ENCODE data around the gene CHRM4.

Gene CHRM4

DNA sequence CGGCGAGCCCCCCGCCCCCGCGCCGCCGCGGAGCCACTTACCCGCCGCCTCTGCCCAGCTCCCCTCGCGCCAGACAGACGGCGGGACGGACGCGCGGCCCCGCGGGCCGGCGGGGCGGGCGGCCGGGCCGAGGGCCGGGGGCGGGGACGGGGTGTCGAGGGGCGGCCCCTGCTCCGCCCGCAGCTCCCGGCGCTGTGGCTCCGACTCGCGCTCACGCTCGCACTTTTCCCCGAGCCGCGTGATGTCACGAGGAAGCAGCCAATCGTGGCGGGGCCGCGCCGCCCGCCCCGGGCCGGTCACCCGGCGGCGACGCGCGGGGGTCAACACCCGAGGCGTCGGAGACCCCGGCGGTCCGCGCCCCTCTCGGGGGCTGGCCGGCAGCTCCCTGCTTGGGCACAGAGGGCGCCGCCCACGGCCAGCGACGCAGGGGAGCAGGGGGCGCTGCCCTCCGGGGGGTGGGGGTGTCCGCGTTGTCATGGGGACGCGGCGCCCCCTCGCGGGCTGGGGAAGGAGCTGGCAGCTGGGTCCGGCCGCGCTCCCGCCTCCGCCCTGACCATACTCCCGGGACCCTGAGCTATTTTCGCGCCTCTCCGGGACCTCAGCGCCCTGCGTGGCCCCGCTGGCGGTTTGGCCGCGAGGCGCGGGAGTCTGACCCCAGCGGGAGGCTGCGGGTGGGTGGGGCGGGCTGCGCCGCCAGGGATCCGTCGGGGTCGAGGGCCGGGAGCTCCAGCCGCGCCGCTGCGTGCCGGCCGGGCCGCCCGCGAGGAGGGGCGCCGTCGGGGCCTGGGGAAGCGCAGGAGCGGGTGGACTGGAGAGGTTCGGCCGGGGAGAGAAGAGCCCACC, at the start of gene CHRM4:
CHRM4 (minus strand) TSS at position 199 of the 843 bp plus-strand sequence. CDS start 5,219 bp downstream, outside the sequence.
- no peak for DNase-seq

- DNase-seq = no peak
These were observed 46.6 kb upstream of the CHRM4 start for GRCh38 chr11:46438211-46438610.

- DNase-seq = no peak
These were observed 45.6 kb upstream of the CHRM4 start for GRCh38 chr11:46437122-46437689.

GRCh38 chr11:46436113-46436512, 44.5 kb upstream of the CHRM4 start:
- DNase-seq = no peak

DNA sequence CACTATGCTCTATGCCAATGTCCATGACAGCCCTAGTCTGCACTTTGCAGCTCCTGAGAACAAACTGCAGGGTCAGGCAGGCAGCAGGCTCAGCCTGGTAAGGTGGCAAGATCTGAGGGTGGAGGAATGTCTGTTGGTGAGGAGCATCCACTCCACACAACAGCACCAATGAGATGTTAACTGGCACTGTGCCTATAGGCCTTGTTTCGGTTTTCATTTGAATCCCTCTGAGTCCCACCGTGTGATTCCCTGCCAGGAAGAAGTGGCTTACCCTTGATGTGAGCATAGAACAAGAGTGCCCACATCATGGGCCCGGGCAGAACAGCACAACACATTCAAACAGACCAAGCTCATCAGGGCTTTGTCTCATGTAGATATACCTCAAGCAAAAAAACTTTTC, 44.1 kb upstream of the CHRM4 start:
- DNase-seq = no peak

DNA sequence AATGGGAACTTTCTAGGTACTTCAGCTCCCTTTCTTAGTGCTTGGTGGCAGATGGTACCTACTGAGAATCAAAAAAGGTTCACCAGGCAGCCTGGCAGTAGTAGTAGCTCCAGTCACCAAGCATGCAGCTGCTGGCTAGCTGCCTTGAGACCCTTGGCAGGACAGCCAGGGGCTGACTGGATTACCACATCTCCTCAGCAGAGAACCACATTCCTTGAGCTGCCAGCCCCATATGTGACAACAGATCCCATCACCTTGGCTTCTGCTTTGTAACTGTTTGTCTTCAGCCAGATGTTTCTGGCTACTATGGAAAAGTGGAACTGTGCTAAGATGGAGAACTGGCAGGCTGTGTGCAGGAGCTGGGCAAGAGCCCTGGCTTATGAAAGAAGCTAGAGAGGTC, 39.6 kb upstream of the CHRM4 start:
- DNase-seq = no peak

GRCh38 chr11:46429717-46430116, 38.1 kb upstream of the CHRM4 start:
- DNase-seq = no peak

- DNase-seq = no peak
These were observed 35.8 kb upstream of the CHRM4 start for GRCh38 chr11:46427364-46427763.

GRCh38 chr11:46426233-46426991, 34.8 kb upstream of the CHRM4 start:
- no peak for DNase-seq

DNA sequence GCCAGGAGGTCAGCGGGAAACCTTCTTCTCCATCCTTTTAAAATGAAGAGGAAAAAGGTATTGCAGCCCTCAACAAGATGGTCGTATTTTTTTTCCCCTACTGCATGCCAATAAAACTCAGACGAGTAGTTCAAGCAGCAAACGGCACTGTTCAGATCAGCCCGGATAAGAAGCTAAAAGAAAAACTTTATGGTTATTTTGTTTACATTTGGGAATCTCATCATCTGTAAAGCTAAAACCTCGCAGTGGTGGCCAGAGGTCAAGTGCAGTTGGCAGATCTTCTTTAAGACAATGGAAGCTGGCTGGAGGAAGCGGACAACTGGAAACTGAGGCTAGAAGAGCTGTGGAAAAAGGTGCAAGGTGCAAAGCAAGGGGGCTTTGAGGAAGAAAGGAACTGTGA, 31.0 kb upstream of the CHRM4 start:
- DNase-seq = no peak

DNA sequence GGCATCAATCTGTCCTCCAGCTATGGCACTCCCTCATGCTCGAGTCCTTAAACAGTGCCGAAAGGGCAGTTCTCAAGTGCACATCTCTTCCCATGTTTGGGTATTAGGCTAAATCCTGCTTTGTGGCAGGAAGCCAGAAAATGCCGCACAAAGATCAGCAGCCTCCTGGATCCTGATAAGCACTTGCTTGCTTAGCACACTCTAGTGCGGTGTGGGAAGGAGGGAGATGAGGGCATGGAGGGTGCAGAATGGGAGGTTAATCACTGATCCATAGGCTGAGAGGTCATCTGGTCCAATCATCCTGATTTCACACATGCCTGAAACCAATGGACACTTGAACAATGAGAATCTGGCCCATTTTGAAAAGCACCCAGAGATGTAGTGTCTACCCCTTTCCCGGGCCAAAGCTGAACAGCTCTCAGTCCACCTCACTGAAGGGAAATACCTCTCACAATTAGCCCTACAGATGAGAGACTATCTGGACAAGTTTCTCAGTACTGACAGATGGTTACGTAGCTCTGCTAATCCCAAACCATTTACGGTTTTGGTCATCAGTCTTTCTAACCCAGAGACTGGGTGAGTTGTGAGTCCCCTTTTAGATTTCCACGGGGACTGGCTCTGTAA, 29.8 kb upstream of the CHRM4 start:
- DNase-seq = no peak

GRCh38 chr11:46420513-46420912, 28.9 kb upstream of the CHRM4 start:
- no peak for DNase-seq

GRCh38 chr11:46418751-46419150, 27.2 kb upstream of the CHRM4 start:
- no peak for DNase-seq

GRCh38 chr11:46417711-46418110, 26.1 kb upstream of the CHRM4 start:
- no peak for DNase-seq

DNA sequence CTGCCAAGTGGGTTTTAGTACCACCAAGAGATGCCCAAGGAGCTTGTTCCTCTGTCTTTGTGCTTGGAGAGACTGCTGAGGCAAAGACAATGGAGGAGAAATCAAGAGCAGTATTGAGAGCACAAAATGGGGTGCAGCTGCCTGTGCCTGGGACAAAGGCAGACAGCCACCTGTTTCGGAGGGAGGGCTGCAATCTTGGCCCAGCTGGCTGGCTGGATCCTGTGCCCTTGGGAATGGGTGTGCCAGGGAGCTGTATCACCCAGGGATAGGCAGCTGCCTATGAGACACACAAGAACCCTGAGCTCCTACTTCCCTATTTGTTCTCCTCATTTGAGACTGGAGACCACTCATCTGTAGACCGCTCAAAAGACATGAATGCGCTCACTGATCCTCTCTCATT, 23.3 kb upstream of the CHRM4 start:
- no peak for DNase-seq

- no peak for DNase-seq
These were observed 22.9 kb upstream of the CHRM4 start for GRCh38 chr11:46414466-46414796.

- no peak for DNase-seq
These were observed 22.3 kb upstream of the CHRM4 start for GRCh38 chr11:46413760-46414465.

DNA sequence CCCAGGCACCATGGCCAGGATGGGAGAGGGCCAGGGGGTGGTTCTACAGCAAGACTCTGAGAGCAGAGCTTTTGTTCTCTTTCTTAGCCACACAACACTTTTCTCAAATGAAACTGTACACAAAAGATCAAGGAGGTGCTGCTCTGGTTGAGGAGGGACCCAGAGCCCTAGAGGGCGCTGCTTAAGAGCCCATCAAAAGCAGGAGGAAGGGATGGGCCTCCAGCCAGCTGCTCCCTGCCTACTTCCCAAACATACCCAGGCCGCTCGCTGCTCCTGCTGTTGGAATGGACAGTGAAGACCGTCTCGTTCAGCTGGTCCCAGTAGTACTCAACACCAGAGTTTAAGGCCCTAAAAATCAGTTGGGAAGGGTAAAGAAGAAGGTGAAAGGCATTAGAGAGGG, 18.4 kb upstream of the CHRM4 start:
- DNase-seq = no peak

- DNase-seq = no peak
These were observed 16.9 kb upstream of the CHRM4 start for GRCh38 chr11:46408407-46408986.

- no peak for DNase-seq
These were observed 16.1 kb upstream of the CHRM4 start for GRCh38 chr11:46407635-46408034.

- DNase-seq = no peak
These were observed 13.0 kb upstream of the CHRM4 start for GRCh38 chr11:46404476-46405017.
